ENCODE data around the gene KAZN.

GRCh38 chr1:14894811-14895560, 296.5 kb downstream of the KAZN start:
- TF ChIP-seq, protein P1, sequence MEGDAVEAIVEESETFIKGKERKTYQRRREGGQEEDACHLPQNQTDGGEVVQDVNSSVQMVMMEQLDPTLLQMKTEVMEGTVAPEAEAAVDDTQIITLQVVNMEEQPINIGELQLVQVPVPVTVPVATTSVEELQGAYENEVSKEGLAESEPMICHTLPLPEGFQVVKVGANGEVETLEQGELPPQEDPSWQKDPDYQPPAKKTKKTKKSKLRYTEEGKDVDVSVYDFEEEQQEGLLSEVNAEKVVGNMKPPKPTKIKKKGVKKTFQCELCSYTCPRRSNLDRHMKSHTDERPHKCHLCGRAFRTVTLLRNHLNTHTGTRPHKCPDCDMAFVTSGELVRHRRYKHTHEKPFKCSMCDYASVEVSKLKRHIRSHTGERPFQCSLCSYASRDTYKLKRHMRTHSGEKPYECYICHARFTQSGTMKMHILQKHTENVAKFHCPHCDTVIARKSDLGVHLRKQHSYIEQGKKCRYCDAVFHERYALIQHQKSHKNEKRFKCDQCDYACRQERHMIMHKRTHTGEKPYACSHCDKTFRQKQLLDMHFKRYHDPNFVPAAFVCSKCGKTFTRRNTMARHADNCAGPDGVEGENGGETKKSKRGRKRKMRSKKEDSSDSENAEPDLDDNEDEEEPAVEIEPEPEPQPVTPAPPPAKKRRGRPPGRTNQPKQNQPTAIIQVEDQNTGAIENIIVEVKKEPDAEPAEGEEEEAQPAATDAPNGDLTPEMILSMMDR (IDR thresholded peaks at IDR 0.05) = no peak
- TF ChIP-seq POLR2A (IDR thresholded peaks at IDR 0.05) = no peak

All from body of pancreas (tissue), 4 donors.